ENCODE measurements around the gene GLCCI1. TPM values are rescaled to one million over a fixed set of nuclear protein-coding genes. Genes with fewer than 3 reads are reported as not detected.

GLCCI1 gene
- total and polyA plus RNA-seq, 10 of the 15 experiments (the other 5 are each of a cell fraction or from before 2014, with no cell fraction given): 12.6 to 92.0 (median 27.6) TPM

GRCh38 chr7:8086239-8086638 is 117.6 kb downstream of the GLCCI1 start:
- H3K27ac ChIP-seq (ENCODE audit: control insufficient read depth, insufficient read depth): no peak overlapping the region
- TF ChIP-seq NR2C1 (IDR thresholded peaks at IDR 0.05): no peak
- no peak for TF ChIP-seq WRNIP1 (IDR thresholded peaks at IDR 0.05; ENCODE audit: borderline replicate concordance, low read depth, low read length)
- TF ChIP-seq, protein P1, sequence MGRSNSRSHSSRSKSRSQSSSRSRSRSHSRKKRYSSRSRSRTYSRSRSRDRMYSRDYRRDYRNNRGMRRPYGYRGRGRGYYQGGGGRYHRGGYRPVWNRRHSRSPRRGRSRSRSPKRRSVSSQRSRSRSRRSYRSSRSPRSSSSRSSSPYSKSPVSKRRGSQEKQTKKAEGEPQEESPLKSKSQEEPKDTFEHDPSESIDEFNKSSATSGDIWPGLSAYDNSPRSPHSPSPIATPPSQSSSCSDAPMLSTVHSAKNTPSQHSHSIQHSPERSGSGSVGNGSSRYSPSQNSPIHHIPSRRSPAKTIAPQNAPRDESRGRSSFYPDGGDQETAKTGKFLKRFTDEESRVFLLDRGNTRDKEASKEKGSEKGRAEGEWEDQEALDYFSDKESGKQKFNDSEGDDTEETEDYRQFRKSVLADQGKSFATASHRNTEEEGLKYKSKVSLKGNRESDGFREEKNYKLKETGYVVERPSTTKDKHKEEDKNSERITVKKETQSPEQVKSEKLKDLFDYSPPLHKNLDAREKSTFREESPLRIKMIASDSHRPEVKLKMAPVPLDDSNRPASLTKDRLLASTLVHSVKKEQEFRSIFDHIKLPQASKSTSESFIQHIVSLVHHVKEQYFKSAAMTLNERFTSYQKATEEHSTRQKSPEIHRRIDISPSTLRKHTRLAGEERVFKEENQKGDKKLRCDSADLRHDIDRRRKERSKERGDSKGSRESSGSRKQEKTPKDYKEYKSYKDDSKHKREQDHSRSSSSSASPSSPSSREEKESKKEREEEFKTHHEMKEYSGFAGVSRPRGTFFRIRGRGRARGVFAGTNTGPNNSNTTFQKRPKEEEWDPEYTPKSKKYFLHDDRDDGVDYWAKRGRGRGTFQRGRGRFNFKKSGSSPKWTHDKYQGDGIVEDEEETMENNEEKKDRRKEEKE (IDR thresholded peaks at IDR 0.05): no peak
- TF ChIP-seq CREM (IDR thresholded peaks at IDR 0.05; ENCODE audit: low read depth): no peak
- TF ChIP-seq CHD2 (IDR thresholded peaks at IDR 0.05; ENCODE audit: borderline replicate concordance, low read depth, low read length): no peak
- TF ChIP-seq SMAD1 (IDR thresholded peaks at IDR 0.05; ENCODE audit: low read depth, partially characterized antibody): no peak
- no peak for TF ChIP-seq ZSCAN29 (IDR thresholded peaks at IDR 0.05)
- TF ChIP-seq RELA (IDR thresholded peaks at IDR 0.05; ENCODE audit: borderline replicate concordance, partially characterized antibody): no peak
- no peak for TF ChIP-seq RUNX3 (IDR thresholded peaks at IDR 0.05; ENCODE audit: low read length)
- no peak for TF ChIP-seq MYB (IDR thresholded peaks at IDR 0.05; ENCODE audit: borderline replicate concordance, low read depth, low read length)
- no peak for TF ChIP-seq NBN (IDR thresholded peaks at IDR 0.05)
- SMC1A ChIA-PET (ENCODE audit: uncharacterized antibody, unreplicated experiment): interaction anchor here (0.8 to 5.0 kb wide), 8 partner anchors 10 to 352 kb away, joined by 3 to 30 read pairs (median 4); no protein-coding TSS in a partner anchor
- no peak overlapping the region for H3K4me2 ChIP-seq (ENCODE audit: control insufficient read depth, insufficient read depth)
- intact Hi-C loops (cut with micrococcal nuclease; ENCODE audit: unreplicated experiment): no loop called here
- no peak overlapping the region for H3K4me3 ChIP-seq
- H3K4me1 ChIP-seq (ENCODE audit: control insufficient read depth, insufficient read depth, low read length): no peaks in the 10 kb centered on the region
- H3K36me3 ChIP-seq (ENCODE audit: control insufficient read depth in 2 of 2, insufficient read depth in 2 of 2, low read length in 1 of 2): peaks cover 6 to 33% of the 10 kb centered on the region in 2 experiments; a peak in 3 of 4 replicates
- WGBS (ENCODE audit: insufficient coverage, insufficient replicate concordance, low lambda C conversion rate, missing lambda C conversion rate): 96% methylated on average over 6 of the region's 6 CpGs
- H4K20me1 ChIP-seq (ENCODE audit: control insufficient read depth, insufficient read depth): no peaks in the 10 kb centered on the region
- FAIRE-seq: no peak
- no TSS peak for BruUV-seq (replicated peaks)
- H3K27me3 ChIP-seq (replicated peaks in 1 of 2; ENCODE audit: control insufficient read depth in 2 of 2, insufficient read depth in 2 of 2, low read length in 1 of 2): no peaks in the 10 kb centered on the region
- no peak overlapping the region for H3K9ac ChIP-seq (ENCODE audit: control insufficient read depth, insufficient read depth, low read length)
- RAD21 ChIA-PET (ENCODE audit: unreplicated experiment): interaction anchor here (0.7 to 1.5 kb wide), 2 partner anchors 51 to 54 kb away, joined by 3 read pairs; no protein-coding TSS in a partner anchor
- CTCF ChIA-PET: interaction anchor here (0.6 to 1.3 kb wide), 4 partner anchors 10 to 904 kb away, joined by 3 read pairs; no protein-coding TSS in a partner anchor
- H2AFZ ChIP-seq (ENCODE audit: control insufficient read depth, low read depth, low read length): no peak overlapping the region
- in situ Hi-C loops (cut with MboI): no loop called here
- no peak for ATAC-seq
- POLR2A ChIA-PET: interaction anchor here (0.7 kb wide), 1 partner anchor 839 kb away, joined by 5 read pairs; no protein-coding TSS in a partner anchor
- no peak for DNase-seq (ENCODE audit: low read depth, low spot score)
- no peaks in the 10 kb centered on the region for H3K79me2 ChIP-seq (ENCODE audit: control insufficient read depth, insufficient read depth, low read length)
- no peaks in the 10 kb centered on the region for H3K9me3 ChIP-seq (replicated peaks; ENCODE audit: control insufficient read depth, insufficient read depth, low read length)
